Mammary epithelial cell (primary cell): ENCODE results near the gene ARPC1B.
"Not testable (repeated sequence)": the region's sequence is repeated elsewhere in the genome, so short reads cannot be mapped to it uniquely, and the experiment has no call there.

ENCODE experiments used
- CTCF ChIP-seq, 2 donors: IDR thresholded peaks in 1 of 2; conservative IDR thresholded peaks in 1 of 2; 2 replicates each; pipeline ENCODE4 v1.5.1; 2011 to 2012; ENCODE audit warnings: inconsistent platforms in 2 of 2, low read length in 2 of 2, mild to moderate bottlenecking in 2 of 2, control low read depth in 1 of 2, low read depth in 1 of 2; ENCODE audit not compliant: insufficient read depth in 1 of 2; ENCODE audit errors: extremely low read depth in 1 of 2
- EZH2 ChIP-seq: IDR thresholded peaks from 2 replicates; pipeline ENCODE4 v1.6.1; 2012; ENCODE audit warnings: low read length, inconsistent platforms, borderline replicate concordance

DNA sequence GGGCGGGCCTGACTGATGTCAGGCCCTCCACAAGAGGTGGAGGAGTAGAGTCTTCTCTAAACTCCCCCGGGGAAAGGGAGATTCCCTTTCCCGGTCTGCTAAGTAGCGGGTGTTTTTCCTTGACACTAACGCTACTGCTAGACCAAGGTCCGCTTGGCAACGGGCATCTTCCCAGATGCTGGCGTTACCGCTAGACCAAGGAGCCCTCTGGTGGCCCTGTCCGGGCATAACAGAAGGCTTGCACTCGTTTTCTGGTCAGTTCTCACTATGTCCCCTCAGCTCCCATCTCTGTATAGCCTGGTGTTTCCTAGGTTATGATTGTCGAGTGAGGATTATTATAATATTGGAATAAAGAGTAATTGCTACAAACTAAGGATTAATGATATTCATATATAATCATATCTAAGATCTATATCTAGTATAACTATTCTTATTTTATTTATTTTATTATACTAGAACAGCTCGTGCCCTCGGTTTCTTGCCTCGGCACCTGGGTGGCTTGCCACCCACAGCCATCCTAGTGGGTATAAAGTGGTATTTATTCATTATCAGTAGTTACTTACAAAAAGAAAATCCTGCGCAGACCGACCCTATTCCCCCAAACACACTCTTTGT lies 41.1 kb downstream of the ARPC1B start:
- TF ChIP-seq CTCF (conservative IDR thresholded peaks at IDR 0.05 in 1 of 2, IDR thresholded peaks at IDR 0.05 in 1 of 2; ENCODE audit: extremely low read depth in 1 of 2, insufficient read depth in 1 of 2, low read depth in 1 of 2, low read length in 2 of 2), result peak; percentile 52 to 68
- TF ChIP-seq EZH2, result not testable (repeated sequence)
